AG04449 (cell line): ENCODE data around the gene TMEM164.

Experiments
- CTCF ChIA-PET: fragments of 350-600 bp; formaldehyde crosslinking; extraction: SDS; loops from one replicate; lab custom pipeline; 2021; ENCODE audit warnings: antibody characterized with exemption; lab: Yijun Ruan, JAX
- POLR2A ChIA-PET: fragments of 400-600, 350-600 bp; formaldehyde crosslinking; extraction: SDS; loops from one replicate; lab custom pipeline; 2020; ENCODE audit warnings: antibody characterized with exemption, inconsistent platforms; lab: Yijun Ruan, JAX
- DNase-seq: peaks from one replicate; pipeline ENCODE4 v3.0.0-alpha.2; 2010; ENCODE audit warnings: low read depth, low spot score
- H3K4me3 ChIP-seq: 2 replicates; pipeline ENCODE4 v1.5.1; 2011; ENCODE audit warnings: low read depth, mild to moderate bottlenecking, control low read depth, low read length
- CTCF ChIP-seq: IDR thresholded peaks from one replicate; pipeline ENCODE4 v1.5.1; 2011; ENCODE audit warnings: mild to moderate bottlenecking, moderate library complexity, low read length, control low read depth, inconsistent platforms; ENCODE audit not compliant: insufficient read depth; ENCODE audit errors: missing control alignments

Gene TMEM164

GRCh38 chrX:110222497-110223257 lies 219.8 kb downstream of the TMEM164 start:
- CTCF ChIA-PET = no interaction called here
- POLR2A ChIA-PET = no interaction called here
- TF ChIP-seq CTCF = no peak
- DNase-seq = no peak
- H3K4me3 ChIP-seq = no peak overlapping the region

GRCh38 chrX:110224926-110225617 lies 222.2 kb downstream of the TMEM164 start:
- CTCF ChIA-PET = no interaction called here

GRCh38 chrX:110226931-110227330 lies 224.0 kb downstream of the TMEM164 start:
- POLR2A ChIA-PET = no interaction called here
- H3K4me3 ChIP-seq = no peak overlapping the region
- no peak for TF ChIP-seq CTCF
- DNase-seq = no peak
- CTCF ChIA-PET = interaction anchor here (1.3 kb wide), 1 partner anchor 186 kb away, joined by 4 read pairs; no protein-coding TSS in a partner anchor

More at GRCh38 chrX:110224926-110225617, 222.2 kb downstream of the TMEM164 start:
- no peak for DNase-seq
- POLR2A ChIA-PET = no interaction called here
- TF ChIP-seq CTCF = no peak
- H3K4me3 ChIP-seq = no peak overlapping the region
